Peyer's patch (tissue), 4 donors: ENCODE results near the gene STAT4.

Source experiments
- POLR2A ChIP-seq, 2 donors: fragments of 450-650 bp; IDR thresholded peaks; one replicate each; pipeline ENCODE4 v1.5.1; 2017; ENCODE audit warnings: antibody characterized with exemption in 2 of 2, mild to moderate bottlenecking in 2 of 2, moderate library complexity in 2 of 2
- TF ChIP-seq, protein P1 (sequence below), 6 experiments: fragments of 450-650 bp in 4 of 6; fragments of 200-600 bp in 2 of 6; sonication (generic) in 1 of 6; IDR thresholded peaks; one replicate each; pipeline ENCODE4 v1.5.1; 2017 to 2019; ENCODE audit warnings: antibody characterized with exemption in 6 of 6, mild to moderate bottlenecking in 3 of 6, moderate library complexity in 1 of 6

DNA sequence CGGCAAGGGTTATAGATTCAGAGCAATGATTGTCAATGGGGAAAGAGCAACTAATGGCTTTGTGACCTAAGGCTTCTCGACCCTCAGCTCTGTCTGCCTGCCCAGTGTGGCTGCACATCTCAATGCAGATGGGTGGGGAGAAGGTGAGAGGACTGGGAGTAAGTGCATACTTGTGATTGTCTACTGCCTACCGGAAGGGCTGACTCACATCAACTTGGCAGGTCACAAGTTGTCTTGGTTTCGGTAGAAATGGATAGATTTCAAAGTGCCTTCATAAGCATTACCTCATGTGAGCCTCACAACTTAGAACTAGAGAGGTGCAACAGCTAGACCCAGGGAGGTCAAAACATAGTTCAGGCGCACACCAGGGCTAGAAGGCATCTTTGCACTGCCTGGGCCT, 166.2 kb downstream of the STAT4 start:
- TF ChIP-seq, protein P1, sequence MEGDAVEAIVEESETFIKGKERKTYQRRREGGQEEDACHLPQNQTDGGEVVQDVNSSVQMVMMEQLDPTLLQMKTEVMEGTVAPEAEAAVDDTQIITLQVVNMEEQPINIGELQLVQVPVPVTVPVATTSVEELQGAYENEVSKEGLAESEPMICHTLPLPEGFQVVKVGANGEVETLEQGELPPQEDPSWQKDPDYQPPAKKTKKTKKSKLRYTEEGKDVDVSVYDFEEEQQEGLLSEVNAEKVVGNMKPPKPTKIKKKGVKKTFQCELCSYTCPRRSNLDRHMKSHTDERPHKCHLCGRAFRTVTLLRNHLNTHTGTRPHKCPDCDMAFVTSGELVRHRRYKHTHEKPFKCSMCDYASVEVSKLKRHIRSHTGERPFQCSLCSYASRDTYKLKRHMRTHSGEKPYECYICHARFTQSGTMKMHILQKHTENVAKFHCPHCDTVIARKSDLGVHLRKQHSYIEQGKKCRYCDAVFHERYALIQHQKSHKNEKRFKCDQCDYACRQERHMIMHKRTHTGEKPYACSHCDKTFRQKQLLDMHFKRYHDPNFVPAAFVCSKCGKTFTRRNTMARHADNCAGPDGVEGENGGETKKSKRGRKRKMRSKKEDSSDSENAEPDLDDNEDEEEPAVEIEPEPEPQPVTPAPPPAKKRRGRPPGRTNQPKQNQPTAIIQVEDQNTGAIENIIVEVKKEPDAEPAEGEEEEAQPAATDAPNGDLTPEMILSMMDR (IDR thresholded peaks at IDR 0.05), result no peak
- TF ChIP-seq POLR2A (IDR thresholded peaks at IDR 0.05), result no peak
